AG10803 (cell line): ENCODE measurements around the gene WFDC8.
A peak's percentile ranks its signal among the peaks of the same experiment; 100 is the strongest.

ENCODE experiments used
- DNase-seq: peaks from one replicate; pipeline ENCODE4 v3.0.0; 2010; ENCODE audit warnings: low read depth
- H3K4me3 ChIP-seq: 2 replicates; pipeline ENCODE4 v1.5.1; 2011; ENCODE audit warnings: mild to moderate bottlenecking, low read length, control low read depth
- CTCF ChIP-seq: conservative IDR thresholded peaks from 2 replicates; pipeline ENCODE4 v1.5.1; 2011; ENCODE audit warnings: mild to moderate bottlenecking, low read length, control low read depth, inconsistent platforms

WFDC8 gene

DNA sequence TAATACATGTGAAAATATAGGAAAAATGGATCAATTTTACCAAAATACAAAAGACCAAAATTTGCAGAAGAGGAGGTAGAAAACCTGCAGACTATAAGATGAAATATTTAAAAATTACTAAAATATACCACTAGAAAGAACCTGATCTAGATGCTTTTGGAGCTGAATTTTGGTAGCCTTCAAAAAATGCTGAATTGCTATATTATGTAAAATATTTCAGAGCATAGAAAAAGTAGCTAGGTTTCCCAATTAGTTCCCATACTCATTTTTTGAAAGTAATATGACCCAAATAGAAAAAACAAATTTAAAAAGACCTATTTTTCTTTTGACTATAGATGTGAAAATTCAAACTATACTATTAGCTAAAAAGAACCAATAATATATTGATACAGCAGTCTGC is 28.3 kb downstream of the WFDC8 start:
- H3K4me3 ChIP-seq, result no peak overlapping the region
- no peak for DNase-seq
- no peak for TF ChIP-seq CTCF

- H3K4me3 ChIP-seq, result no peak overlapping the region
- DNase-seq, result no peak
- TF ChIP-seq CTCF, result no peak
Observed at GRCh38 chr20:45548410-45548809, 30.7 kb downstream of the WFDC8 start.

DNA sequence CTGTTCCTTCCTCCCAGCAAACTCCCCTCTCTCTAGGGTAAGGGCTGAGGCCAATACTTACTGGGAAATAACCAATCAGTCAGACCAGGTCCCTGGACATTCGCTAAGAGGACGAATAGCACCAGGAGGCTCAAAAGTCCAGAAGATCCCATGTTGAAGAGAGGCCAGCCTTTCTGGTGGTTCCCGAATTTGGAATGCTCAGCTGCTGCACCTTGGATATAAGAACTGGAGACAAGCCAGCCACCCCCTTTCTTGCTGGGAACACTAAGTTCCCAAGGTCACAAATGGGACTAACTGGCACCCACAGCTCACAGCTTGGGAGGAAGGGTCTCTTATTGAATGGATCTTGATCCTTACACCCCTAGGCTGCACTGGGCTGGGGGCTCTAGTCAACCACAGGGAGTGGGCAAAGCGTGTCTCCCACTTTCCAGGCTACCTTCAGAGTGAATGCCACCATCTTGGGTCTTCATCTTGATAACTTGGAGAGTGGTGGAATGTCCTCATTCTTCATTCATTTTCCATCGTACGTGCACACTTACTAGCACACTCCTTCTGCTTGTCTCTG is 31.8 kb downstream of the WFDC8 start, which contains the start of gene EPPIN:
EPPIN (minus strand) TSS at position 196 of the 565 bp plus-strand sequence; CDS start at position 152, 44 bp downstream.
- no peak within 1 kb of the TSS for H3K4me3 ChIP-seq
- TF ChIP-seq CTCF, result no peak
- DNase-seq, result no peak

DNA sequence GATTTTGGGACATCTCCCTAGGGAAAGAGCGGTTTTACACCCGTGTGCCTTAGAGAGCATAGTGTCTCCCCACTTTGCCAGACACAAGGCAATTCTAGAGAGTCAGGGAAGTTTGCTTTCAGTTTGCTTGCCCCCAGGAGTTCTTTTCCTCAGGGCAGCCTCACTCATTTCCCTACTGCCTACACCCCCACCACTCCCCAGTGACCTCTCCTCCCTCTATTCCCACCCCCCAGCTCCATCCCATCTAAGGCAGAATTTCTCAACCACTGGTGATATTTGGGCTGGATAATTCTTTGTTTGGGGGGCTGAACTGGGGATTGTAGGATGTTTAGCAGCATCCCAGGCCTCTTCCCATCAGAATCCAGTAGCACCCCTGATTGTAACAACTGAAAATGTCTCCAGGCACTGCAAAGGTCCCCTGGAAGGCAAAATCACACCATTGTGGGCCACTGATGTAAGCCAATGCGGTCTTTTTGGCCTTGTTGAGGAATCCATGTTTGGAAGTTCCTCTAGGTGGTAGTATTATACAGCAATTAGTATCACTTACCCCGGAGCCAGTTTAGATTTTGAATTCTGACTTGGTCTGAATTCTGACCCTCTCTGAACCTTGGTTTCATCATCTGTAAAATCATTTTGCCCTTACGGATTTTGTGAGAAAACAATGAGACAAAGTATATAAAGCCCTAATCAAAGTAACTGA is 33.2 kb downstream of the WFDC8 start:
- TF ChIP-seq CTCF, result peak; percentile 51
- H3K4me3 ChIP-seq, result no peak overlapping the region
- peak; percentile 40 for DNase-seq

GRCh38 chr20:45545351-45545750 is 33.7 kb downstream of the WFDC8 start:
- no peak for TF ChIP-seq CTCF
- no peak overlapping the region for H3K4me3 ChIP-seq
- DNase-seq, result no peak

GRCh38 chr20:45539382-45539781 is 39.7 kb downstream of the WFDC8 start, which contains the start of gene WFDC6:
Gene WFDC6 (minus strand): TSS chr20:45539482. CDS start chr20:45539407, 75 bp downstream.
- no peak within 1 kb of the TSS for H3K4me3 ChIP-seq
- no peak for DNase-seq
- no peak for TF ChIP-seq CTCF

DNA sequence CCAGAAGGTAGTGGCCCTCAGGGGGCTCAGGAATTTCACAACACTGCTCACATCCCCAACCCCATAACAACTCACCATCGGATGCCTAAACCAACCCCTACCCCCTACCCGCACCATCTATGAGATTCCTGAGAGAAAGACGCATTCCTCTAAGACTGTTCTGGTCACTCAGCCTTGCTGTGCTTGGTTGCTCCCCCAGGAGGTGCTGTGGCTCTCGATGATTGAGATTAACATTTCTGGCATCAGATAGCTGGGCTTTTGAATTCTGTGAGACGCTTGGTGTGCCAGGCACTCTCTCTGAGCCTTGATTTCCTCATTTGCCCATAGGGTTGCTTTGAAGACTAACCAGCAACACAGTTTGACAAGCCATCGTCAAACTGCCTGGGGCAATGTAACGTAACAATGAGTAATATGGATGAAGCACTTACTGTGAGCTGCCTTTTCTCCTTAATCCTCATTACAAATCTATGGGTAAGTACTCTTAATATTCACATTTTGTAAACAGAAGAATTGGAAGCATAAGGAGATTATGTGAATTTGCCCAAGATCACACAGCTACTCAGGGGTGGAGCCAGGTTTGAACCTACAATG is 40.8 kb downstream of the WFDC8 start:
- no peak for DNase-seq
- no peak overlapping the region for H3K4me3 ChIP-seq
- no peak for TF ChIP-seq CTCF
